GM19328 (cell line): ENCODE measurements around the gene GBP1.
A peak's percentile ranks its signal among the peaks of the same experiment; 100 is the strongest.
"Not testable (repeated sequence)": the region's sequence is repeated elsewhere in the genome, so short reads cannot be mapped to it uniquely, and the experiment has no call there.

Source experiments
- ATAC-seq: cut with Tn5 transposase; IDR thresholded peaks from one replicate; pipeline ENCODE4 v1.9.1; 2021; ENCODE audit warnings: mild to moderate bottlenecking, moderate library complexity; ENCODE audit not compliant: unreplicated experiment

The GBP1 gene

GRCh38 chr1:89065079-89065868 lies at the start of gene GBP1:
Gene GBP1, minus strand, starts transcription at chr1:89065208. Its CDS starts 1,974 bp downstream, at chr1:89063234.
- ATAC-seq: peak; percentile 58

- no peak for ATAC-seq
These were observed 49.7 kb upstream of the GBP1 start for GRCh38 chr1:89114662-89115061.

GRCh38 chr1:89112871-89113613 lies 48.0 kb upstream of the GBP1 start:
- ATAC-seq: no peak

- ATAC-seq: no peak
These were observed 39.7 kb upstream of the GBP1 start for GRCh38 chr1:89104687-89105086.

- no peak for ATAC-seq
These were observed 39.1 kb upstream of the GBP1 start for GRCh38 chr1:89104147-89104546.

GRCh38 chr1:89102021-89102420 lies 37.0 kb upstream of the GBP1 start:
- ATAC-seq: no peak

- ATAC-seq: no peak
These were observed 35.4 kb upstream of the GBP1 start for GRCh38 chr1:89100412-89100811.

- no peak for ATAC-seq
These were observed 33.8 kb upstream of the GBP1 start for GRCh38 chr1:89098857-89099256.

- no peak for ATAC-seq
These were observed 30.7 kb upstream of the GBP1 start for GRCh38 chr1:89095737-89096136.

GRCh38 chr1:89089962-89090361 lies 25.0 kb upstream of the GBP1 start:
- ATAC-seq: no peak

GRCh38 chr1:89088572-89088971 lies 23.6 kb upstream of the GBP1 start:
- ATAC-seq: no peak

GRCh38 chr1:89087241-89087640 lies 22.2 kb upstream of the GBP1 start:
- no peak for ATAC-seq

GRCh38 chr1:89085781-89086180 lies 20.8 kb upstream of the GBP1 start:
- no peak for ATAC-seq

GRCh38 chr1:89081005-89081404 lies 16.0 kb upstream of the GBP1 start:
- ATAC-seq: no peak

- ATAC-seq: not testable (repeated sequence)
These were observed 15.1 kb upstream of the GBP1 start for GRCh38 chr1:89080068-89080467.

- ATAC-seq: not testable (repeated sequence)
These were observed 7.6 kb upstream of the GBP1 start for GRCh38 chr1:89072466-89073065.

- no peak for ATAC-seq
These were observed 5.5 kb upstream of the GBP1 start for GRCh38 chr1:89070509-89070908.

- ATAC-seq: no peak
These were observed 4.9 kb upstream of the GBP1 start for GRCh38 chr1:89069951-89070350.

GRCh38 chr1:89068291-89068690 lies 3.3 kb upstream of the GBP1 start:
- no peak for ATAC-seq

- no peak for ATAC-seq
These were observed 376 bp downstream of the GBP1 start for GRCh38 chr1:89064632-89065031.

GRCh38 chr1:89063094-89063493 lies 1.9 kb downstream of the GBP1 start:
- no peak for ATAC-seq

GRCh38 chr1:89060091-89060490 lies 4.9 kb downstream of the GBP1 start:
- no peak for ATAC-seq
